CD14-positive monocyte (primary cell): ENCODE data around the gene GRID1. TPM values are rescaled to one million over a fixed set of nuclear protein-coding genes. Genes with fewer than 3 reads are reported as not detected.

ENCODE experiments used
- DNase-seq, 3 donors: peaks; one replicate each; pipeline ENCODE4 v3.0.0-alpha.2; 2011 to 2022
- H2AFZ ChIP-seq: 2 replicates; pipeline ENCODE4 v1.6.0; 2012; ENCODE audit warnings: mild to moderate bottlenecking, low read depth, low read length, inconsistent platforms; ENCODE audit not compliant: insufficient read depth, poor library complexity, severe bottlenecking
- H3K27ac ChIP-seq, 2 donors: 1 replicate in 1 of 2; 2 replicates in 1 of 2; pipeline ENCODE4 v1.5.1; 2012 to 2013; ENCODE audit warnings: low read length in 2 of 2, control low read depth in 1 of 2, inconsistent platforms in 1 of 2, low read depth in 1 of 2, mild to moderate bottlenecking in 1 of 2
- H3K27me3 ChIP-seq, 2 donors: one replicate each; pipeline versions ENCODE4 v1.6.0 to v1.6.1; 2011 to 2013; ENCODE audit warnings: low read length in 2 of 2; ENCODE audit not compliant: control insufficient read depth in 2 of 2, insufficient read depth in 2 of 2
- H3K36me3 ChIP-seq, 2 donors: replicated peaks in 1 of 2; 1 replicate in 1 of 2; 2 replicates in 1 of 2; pipeline versions ENCODE4 v1.5.1 to v1.6.1; 2012 to 2013; ENCODE audit warnings: low read length in 2 of 2, control low read depth in 1 of 2, inconsistent platforms in 1 of 2, mild to moderate bottlenecking in 1 of 2; ENCODE audit not compliant: insufficient read depth in 2 of 2, control insufficient read depth in 1 of 2
- H3K4me1 ChIP-seq, 2 donors: 1 replicate in 1 of 2; 2 replicates in 1 of 2; pipeline versions ENCODE4 v1.5.1 to v1.6.1; 2012 to 2013; ENCODE audit warnings: low read length in 2 of 2, control low read depth in 1 of 2, inconsistent platforms in 1 of 2, mild to moderate bottlenecking in 1 of 2, moderate library complexity in 1 of 2; ENCODE audit not compliant: insufficient read depth in 2 of 2, control insufficient read depth in 1 of 2
- H3K4me2 ChIP-seq: replicated peaks from 2 replicates; pipeline ENCODE3; 2012; ENCODE audit warnings: low read length, moderate library complexity, mild to moderate bottlenecking; ENCODE audit not compliant: poor library complexity, severe bottlenecking; ENCODE audit errors: extremely low read depth
- H3K4me3 ChIP-seq, 3 experiments: fragments of 200-600 bp in 1 of 3; sonication (generic) in 1 of 3; replicated peaks in 1 of 3; 1 replicate in 2 of 3; 2 replicates in 1 of 3; pipeline ENCODE4 v1.5.1; 2011 to 2013; ENCODE audit warnings: low read length in 3 of 3, mild to moderate bottlenecking in 3 of 3, control low read depth in 2 of 3, low read depth in 2 of 3, inconsistent platforms in 1 of 3, moderate library complexity in 1 of 3
- H3K79me2 ChIP-seq: 2 replicates; pipeline ENCODE4 v1.6.0; 2012; ENCODE audit warnings: mild to moderate bottlenecking, control low read depth, inconsistent platforms, low read length, moderate library complexity; ENCODE audit not compliant: insufficient read depth
- H3K9ac ChIP-seq: 2 replicates; pipeline ENCODE4 v1.6.0; 2017; ENCODE audit warnings: low read length, mild to moderate bottlenecking; ENCODE audit not compliant: insufficient read depth, poor library complexity, severe bottlenecking
- H3K9me3 ChIP-seq, 2 donors: replicated peaks in 1 of 2; 1 replicate in 1 of 2; 2 replicates in 1 of 2; pipeline versions ENCODE4 v1.5.1 to v1.6.1; 2012 to 2013; ENCODE audit warnings: low read length in 2 of 2, control low read depth in 1 of 2; ENCODE audit not compliant: control insufficient read depth in 1 of 2, insufficient read depth in 1 of 2
- H4K20me1 ChIP-seq: 2 replicates; pipeline ENCODE4 v1.6.0; 2012; ENCODE audit warnings: mild to moderate bottlenecking, low read length, control low read depth, moderate library complexity; ENCODE audit not compliant: insufficient read depth
- H3K27ac Mint-ChIP-seq, 7 donors: one replicate each; pipeline ENCODE4 v1.8.0; 2020; ENCODE audit warnings: mild to moderate bottlenecking in 7 of 7, mixed read lengths in 7 of 7, moderate library complexity in 6 of 7, inconsistent platforms in 2 of 7
- H3K27me3 Mint-ChIP-seq, 3 donors: one replicate each; pipeline ENCODE4 v1.8.0; 2021 to 2022; ENCODE audit warnings: low read depth in 3 of 3, mild to moderate bottlenecking in 3 of 3, mixed read lengths in 3 of 3, moderate library complexity in 3 of 3, inconsistent platforms in 1 of 3
- H3K36me3 Mint-ChIP-seq, 2 donors: one replicate each; pipeline ENCODE4 v1.8.0; 2020; ENCODE audit warnings: mixed read lengths in 2 of 2, inconsistent platforms in 1 of 2, mild to moderate bottlenecking in 1 of 2
- H3K4me1 Mint-ChIP-seq: one replicate; pipeline ENCODE4 v1.8.0; 2020; ENCODE audit warnings: mild to moderate bottlenecking, mixed read lengths
- H3K4me3 Mint-ChIP-seq, 2 donors: one replicate each; pipeline ENCODE4 v1.8.0; 2020; ENCODE audit warnings: mild to moderate bottlenecking in 2 of 2, mixed read lengths in 2 of 2, moderate library complexity in 1 of 2
- H3K9me3 Mint-ChIP-seq, 7 donors: one replicate each; pipeline ENCODE4 v1.8.0; 2020 to 2022; ENCODE audit warnings: mixed read lengths in 7 of 7, mild to moderate bottlenecking in 6 of 7, moderate library complexity in 6 of 7, inconsistent platforms in 2 of 7
- WGBS: methylation state at CpG from one replicate; pipeline ENCODE4 v1.1.5; 2013; ENCODE audit warnings: missing lambda C conversion rate; ENCODE audit not compliant: insufficient coverage; 5-methylcytosine and 5-hydroxymethylcytosine counted together
- intact Hi-C, 2 donors: fragments of 100-400 bp; cut with micrococcal nuclease; formaldehyde crosslinking; loops; one replicate each; pipeline versions ENCODE4 v1.15.0 to v1.15.1; 2023
- polyA plus RNA-seq, 3 donors: library from polyadenylated mRNA; depleted of rRNA in 1 of 3; unstranded in 2 of 3; stranded (reverse) in 1 of 3; fragments of 300-500 nt in 2 of 3; fragments of >200 nt in 1 of 3; fragmentation: Illumina TruSeq in 2 of 3; gene quantifications; 1 replicate in 2 of 3; 2 replicates in 1 of 3; pipeline ENCODE4 v1.2.3, GENCODE V29; 2012 to 2021
- TF ChIP-seq, protein P1 (sequence below): fragments of 200-600 bp; IDR thresholded peaks from one replicate; pipeline ENCODE4 v1.8.0; 2022; ENCODE audit warnings: antibody characterized with exemption, mild to moderate bottlenecking

GRID1 gene
- polyA plus RNA-seq, 3 donors = not detected

DNA sequence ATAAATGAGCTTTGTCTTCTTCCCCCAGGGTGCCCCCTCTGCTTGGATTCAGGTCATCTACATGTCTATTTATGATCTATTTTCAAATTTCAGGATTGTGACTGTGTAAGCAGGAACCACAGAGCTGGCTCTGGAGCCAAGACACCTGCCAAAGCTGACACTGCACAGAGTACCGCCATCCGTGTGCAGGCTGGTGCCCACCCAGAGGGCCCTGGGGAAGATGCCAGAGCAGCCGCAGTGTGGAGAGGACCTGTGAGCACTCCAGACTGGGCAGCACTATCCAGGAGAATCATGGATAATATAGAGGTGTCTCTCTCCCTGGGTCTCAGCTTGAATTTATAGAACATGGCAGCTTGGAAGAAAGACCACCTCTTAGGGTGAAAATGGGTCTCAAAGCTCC, 577.5 kb downstream of the GRID1 start:
- no peaks in the 10 kb centered on the region for H3K79me2 ChIP-seq
- DNase-seq = no peak
- H3K27ac Mint-ChIP-seq = no peak overlapping the region
- no peaks in the 10 kb centered on the region for H3K9me3 Mint-ChIP-seq
- no peaks in the 10 kb centered on the region for H3K36me3 ChIP-seq
- H3K4me1 Mint-ChIP-seq = no peaks in the 10 kb centered on the region
- no peak overlapping the region for H3K27ac ChIP-seq
- no peak overlapping the region for H3K4me3 Mint-ChIP-seq
- H3K4me3 ChIP-seq = no peak overlapping the region
- WGBS = 98% methylated on average over 3 of the region's 3 CpGs
- TF ChIP-seq, protein P1, sequence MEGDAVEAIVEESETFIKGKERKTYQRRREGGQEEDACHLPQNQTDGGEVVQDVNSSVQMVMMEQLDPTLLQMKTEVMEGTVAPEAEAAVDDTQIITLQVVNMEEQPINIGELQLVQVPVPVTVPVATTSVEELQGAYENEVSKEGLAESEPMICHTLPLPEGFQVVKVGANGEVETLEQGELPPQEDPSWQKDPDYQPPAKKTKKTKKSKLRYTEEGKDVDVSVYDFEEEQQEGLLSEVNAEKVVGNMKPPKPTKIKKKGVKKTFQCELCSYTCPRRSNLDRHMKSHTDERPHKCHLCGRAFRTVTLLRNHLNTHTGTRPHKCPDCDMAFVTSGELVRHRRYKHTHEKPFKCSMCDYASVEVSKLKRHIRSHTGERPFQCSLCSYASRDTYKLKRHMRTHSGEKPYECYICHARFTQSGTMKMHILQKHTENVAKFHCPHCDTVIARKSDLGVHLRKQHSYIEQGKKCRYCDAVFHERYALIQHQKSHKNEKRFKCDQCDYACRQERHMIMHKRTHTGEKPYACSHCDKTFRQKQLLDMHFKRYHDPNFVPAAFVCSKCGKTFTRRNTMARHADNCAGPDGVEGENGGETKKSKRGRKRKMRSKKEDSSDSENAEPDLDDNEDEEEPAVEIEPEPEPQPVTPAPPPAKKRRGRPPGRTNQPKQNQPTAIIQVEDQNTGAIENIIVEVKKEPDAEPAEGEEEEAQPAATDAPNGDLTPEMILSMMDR = no peak
- no peaks in the 10 kb centered on the region for H3K36me3 Mint-ChIP-seq
- H3K4me2 ChIP-seq = no peak overlapping the region
- H3K4me1 ChIP-seq = no peaks in the 10 kb centered on the region
- H2AFZ ChIP-seq = no peak overlapping the region
- no peaks in the 10 kb centered on the region for H3K9me3 ChIP-seq
- no peak overlapping the region for H3K9ac ChIP-seq
- H3K27me3 Mint-ChIP-seq = peaks cover 0 to 3% (median 0%) of the 10 kb centered on the region in 3 donors
- no peaks in the 10 kb centered on the region for H4K20me1 ChIP-seq
- intact Hi-C loops = no loop called here
- H3K27me3 ChIP-seq = no peaks in the 10 kb centered on the region

DNA sequence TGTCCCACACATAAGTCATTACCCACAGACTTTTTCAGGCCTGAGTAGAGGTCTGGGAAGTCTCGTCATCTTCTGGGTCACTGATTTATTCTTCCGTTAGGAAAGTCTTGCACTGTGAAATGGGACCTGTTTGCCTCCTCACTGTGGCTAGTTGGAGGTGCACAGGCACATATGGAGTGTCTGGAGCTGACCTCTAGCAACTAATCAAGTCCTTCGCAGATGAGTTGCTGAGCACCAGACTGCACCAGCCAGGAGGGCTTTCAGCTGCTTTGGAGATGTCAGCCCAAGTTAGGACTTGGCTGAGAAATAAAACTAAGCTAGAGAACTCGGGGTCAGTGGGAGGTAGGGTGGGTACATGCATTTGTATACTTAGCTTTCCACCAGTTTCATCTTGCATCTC, 578.0 kb downstream of the GRID1 start:
- Histone ChIP-seq H3K9me3 (no peaks in the 10 kb centered on the region), H3K4me2 (no peak overlapping the region), H3K4me3 (no peak overlapping the region), H3K4me1 (no peaks in the 10 kb centered on the region), H2AFZ (no peak overlapping the region), H3K9ac (no peak overlapping the region), H3K27me3 (no peaks in the 10 kb centered on the region), H3K27ac (no peak overlapping the region), H4K20me1 (no peaks in the 10 kb centered on the region), H3K79me2 (no peaks in the 10 kb centered on the region), H3K36me3 (no peaks in the 10 kb centered on the region)
- Mint-ChIP-seq H3K27ac (no peak overlapping the region), H3K4me1 (no peaks in the 10 kb centered on the region), H3K36me3 (no peaks in the 10 kb centered on the region), H3K4me3 (no peak overlapping the region), H3K27me3 (peaks cover 0 to 3% (median 0%) of the 10 kb centered on the region in 3 donors), H3K9me3 (no peaks in the 10 kb centered on the region)
- WGBS = 84% methylated on average over 3 of the region's 4 CpGs
- TF ChIP-seq, protein P1 = no peak
- DNase-seq = no peak
- intact Hi-C loops = no loop called here
